H7 (cell line): Measurements from ENCODE around the gene ABCA4. TPM values are rescaled to one million over a fixed set of nuclear protein-coding genes. Genes with fewer than 3 reads are reported as not detected.

Experiments used
- DNase-seq: peaks from one replicate; pipeline ENCODE4 v3.0.0; 2012
- H3K27me3 ChIP-seq: 2 replicates; pipeline ENCODE4 v1.6.0; 2011; ENCODE audit warnings: mild to moderate bottlenecking, low read length; ENCODE audit not compliant: control insufficient read depth, insufficient read depth
- H3K36me3 ChIP-seq: replicated peaks from 2 replicates; pipeline ENCODE4 v1.5.1; 2011; ENCODE audit warnings: low read length; ENCODE audit not compliant: control insufficient read depth, insufficient read depth
- H3K4me3 ChIP-seq: 2 replicates; pipeline ENCODE4 v1.5.1; 2011; ENCODE audit warnings: low read depth, mild to moderate bottlenecking, control low read depth, low read length, moderate library complexity; ENCODE audit not compliant: insufficient read depth
- total RNA-seq: library from RNA; depleted of rRNA; stranded (reverse); fragments of >200 nt; shearing (Covaris generic); gene quantifications from 2 replicates; pipeline ENCODE4 v1.2.3, GENCODE V29; 2014

The ABCA4 gene
- total RNA-seq, 1 experiment from 2014 or later: 0.24 TPM

- Histone ChIP-seq H3K36me3 (no peaks in the 10 kb centered on the region), H3K4me3 (no peak overlapping the region), H3K27me3 (no peaks in the 10 kb centered on the region; the same call in 1 of the 2 replicates)
- DNase-seq: peak; percentile 73
Observed at GRCh38 chr1:93980320-93981273, 140.4 kb downstream of the ABCA4 start.

- DNase-seq: no peak
- Histone ChIP-seq H3K36me3 (no peaks in the 10 kb centered on the region), H3K4me3 (no peak overlapping the region), H3K27me3 (no peaks in the 10 kb centered on the region; the same call in 1 of the 2 replicates)
Observed at GRCh38 chr1:93979718-93980319, 141.1 kb downstream of the ABCA4 start.

- peak; percentile 41 for DNase-seq
- Histone ChIP-seq H3K36me3 (no peaks in the 10 kb centered on the region), H3K27me3 (no peaks in the 10 kb centered on the region; the same call in 1 of the 2 replicates), H3K4me3 (no peak overlapping the region)
Observed at GRCh38 chr1:93979040-93979717, 141.8 kb downstream of the ABCA4 start.

GRCh38 chr1:93977598-93977945 is 143.4 kb downstream of the ABCA4 start:
- Histone ChIP-seq H3K36me3 (no peaks in the 10 kb centered on the region), H3K4me3 (no peak overlapping the region), H3K27me3 (no peaks in the 10 kb centered on the region; the same call in 1 of the 2 replicates)
- DNase-seq: no peak

- no peaks in the 10 kb centered on the region for H3K36me3 ChIP-seq
- no peak for DNase-seq
- H3K4me3 ChIP-seq: no peak overlapping the region
- H3K27me3 ChIP-seq: no peaks in the 10 kb centered on the region; the same call in 1 of the 2 replicates
Observed at GRCh38 chr1:93976711-93977597, 144.0 kb downstream of the ABCA4 start.

- no peaks in the 10 kb centered on the region for H3K36me3 ChIP-seq
- no peak overlapping the region for H3K4me3 ChIP-seq
- DNase-seq: no peak
- no peaks in the 10 kb centered on the region; the same call in 1 of the 2 replicates for H3K27me3 ChIP-seq
Observed at GRCh38 chr1:93976291-93976690, 144.7 kb downstream of the ABCA4 start.

- no peak for DNase-seq
- H3K36me3 ChIP-seq: no peaks in the 10 kb centered on the region
- H3K27me3 ChIP-seq: no peaks in the 10 kb centered on the region
- no peak overlapping the region for H3K4me3 ChIP-seq
Observed at GRCh38 chr1:93972341-93972740, 148.6 kb downstream of the ABCA4 start.

- H3K27me3 ChIP-seq: no peaks in the 10 kb centered on the region
- no peaks in the 10 kb centered on the region for H3K36me3 ChIP-seq
- DNase-seq: no peak
- no peak overlapping the region for H3K4me3 ChIP-seq
Observed at GRCh38 chr1:93969887-93970286, 151.1 kb downstream of the ABCA4 start.

- H3K36me3 ChIP-seq: no peaks in the 10 kb centered on the region
- H3K27me3 ChIP-seq: no peaks in the 10 kb centered on the region
- no peak for DNase-seq
- H3K4me3 ChIP-seq: no peak overlapping the region
Observed at GRCh38 chr1:93969371-93969770, 151.6 kb downstream of the ABCA4 start.

- DNase-seq: no peak
- no peaks in the 10 kb centered on the region for H3K27me3 ChIP-seq
- H3K36me3 ChIP-seq: no peaks in the 10 kb centered on the region
- no peak overlapping the region for H3K4me3 ChIP-seq
Observed at GRCh38 chr1:93967306-93967705, 153.6 kb downstream of the ABCA4 start.

- DNase-seq: no peak
- H3K36me3 ChIP-seq: no peaks in the 10 kb centered on the region
- no peaks in the 10 kb centered on the region for H3K27me3 ChIP-seq
- no peak overlapping the region for H3K4me3 ChIP-seq
Observed at GRCh38 chr1:93965888-93966287, 155.1 kb downstream of the ABCA4 start.

- no peaks in the 10 kb centered on the region for H3K36me3 ChIP-seq
- H3K4me3 ChIP-seq: no peak overlapping the region
- no peak for DNase-seq
- no peaks in the 10 kb centered on the region for H3K27me3 ChIP-seq
Observed at GRCh38 chr1:93965256-93965655, 155.7 kb downstream of the ABCA4 start.

GRCh38 chr1:93964777-93965200 is 156.2 kb downstream of the ABCA4 start:
- Histone ChIP-seq H3K4me3 (no peak overlapping the region), H3K36me3 (no peaks in the 10 kb centered on the region), H3K27me3 (no peaks in the 10 kb centered on the region)
- no peak for DNase-seq
